Activated CD4-positive, alpha-beta T cell treated with anti-CD3 and anti-CD28 coated beads, Interleukin-2, Interleukin-4, amounts not matched to agents 100 ng/mL and 50 ng/mL, durations not matched to agents 16 hours and 8 hours (primary cell): Measurements from ENCODE around the gene NR6A1.

ENCODE experiments used
- DNase-seq: peaks from one replicate; pipeline ENCODE4 v3.0.0-alpha.2; 2020; ENCODE audit warnings: low spot score

Gene NR6A1

GRCh38 chr9:124723352-124723751 lies 47.8 kb downstream of the NR6A1 start:
- DNase-seq: no peak

GRCh38 chr9:124721109-124721906 lies 49.8 kb downstream of the NR6A1 start:
- no peak for DNase-seq

- DNase-seq: no peak
Observed at GRCh38 chr9:124720429-124721108, 50.5 kb downstream of the NR6A1 start.

DNA sequence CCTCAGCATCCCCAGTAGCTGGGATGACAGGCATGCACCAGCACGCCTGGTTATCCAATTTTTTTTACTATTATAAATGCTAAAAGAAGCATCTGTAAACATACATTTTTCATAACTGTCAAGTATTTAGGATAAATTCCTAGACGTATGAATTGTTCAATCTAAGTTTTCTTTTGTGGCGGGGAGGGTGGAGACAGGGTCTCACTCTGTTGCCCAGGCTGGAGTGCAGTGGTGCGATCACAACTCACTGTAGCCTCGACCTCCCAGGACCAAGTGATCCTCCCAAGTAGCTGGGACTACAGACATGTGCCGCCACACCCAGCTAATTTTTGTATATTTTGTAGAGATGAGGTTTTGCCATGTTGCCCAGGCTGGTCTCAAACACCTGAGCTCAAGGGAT lies 52.2 kb downstream of the NR6A1 start:
- no peak for DNase-seq

- no peak for DNase-seq
Observed at GRCh38 chr9:124717597-124717996, 53.5 kb downstream of the NR6A1 start.

GRCh38 chr9:124716808-124717207 lies 54.3 kb downstream of the NR6A1 start:
- DNase-seq: peak; percentile 41

DNA sequence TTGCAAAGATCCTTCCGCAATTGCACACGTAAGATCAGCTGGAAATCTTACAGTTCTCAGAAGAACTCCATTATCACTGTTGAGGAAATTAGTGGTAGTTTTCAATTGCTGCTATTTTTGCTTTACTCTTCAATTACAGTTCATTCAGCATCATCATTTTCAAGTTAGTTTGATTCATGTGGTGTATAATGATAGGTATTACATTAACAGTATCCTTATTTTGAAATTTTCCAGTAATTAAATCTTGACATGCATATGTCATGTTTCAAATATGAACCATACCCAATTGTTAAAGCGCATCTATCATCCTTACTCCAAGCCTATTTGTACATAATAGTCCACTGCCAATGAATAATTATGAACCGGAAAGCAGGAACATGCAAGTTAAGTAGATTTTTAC lies 60.3 kb downstream of the NR6A1 start:
- DNase-seq: no peak

DNA sequence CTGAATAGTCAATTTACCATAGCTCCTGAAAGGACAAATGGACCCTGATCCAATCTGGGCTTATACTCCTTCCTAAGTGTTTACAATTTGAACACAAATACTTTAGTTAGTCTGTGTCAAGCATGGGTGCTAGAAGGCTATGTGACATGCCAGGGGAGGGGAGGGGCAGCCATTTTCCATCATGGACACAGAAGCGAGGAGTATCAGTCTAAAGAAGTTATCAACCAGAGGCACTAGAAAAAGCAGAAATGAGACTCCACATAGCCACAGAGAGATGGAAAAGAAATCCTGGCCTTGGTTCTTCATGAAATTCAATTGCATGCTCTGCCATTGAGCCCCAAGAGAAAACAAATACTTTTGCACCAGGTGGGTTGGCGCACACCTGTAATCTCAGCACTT lies 61.8 kb downstream of the NR6A1 start:
- no peak for DNase-seq

- DNase-seq: no peak
Observed at GRCh38 chr9:124708633-124709291, 62.3 kb downstream of the NR6A1 start.

DNA sequence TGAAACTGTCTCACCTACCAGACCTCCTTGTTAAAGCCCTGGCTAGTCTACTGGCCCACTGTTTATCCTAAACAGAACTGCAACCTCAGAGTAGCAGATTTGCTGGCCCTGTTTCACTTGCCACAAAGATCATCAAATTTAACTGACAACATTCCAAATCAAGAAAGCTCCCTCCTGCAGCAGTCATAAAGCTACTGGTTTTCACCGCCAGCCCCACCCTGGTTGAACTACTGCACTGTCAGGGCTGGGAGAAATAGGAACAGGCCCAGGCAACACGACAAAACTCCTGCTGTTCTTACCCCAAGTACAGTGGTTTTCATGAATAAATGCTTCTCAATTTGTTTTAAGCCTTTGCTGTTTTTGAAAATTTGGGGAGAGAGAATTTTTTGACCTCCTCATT lies 63.0 kb downstream of the NR6A1 start:
- DNase-seq: no peak

DNA sequence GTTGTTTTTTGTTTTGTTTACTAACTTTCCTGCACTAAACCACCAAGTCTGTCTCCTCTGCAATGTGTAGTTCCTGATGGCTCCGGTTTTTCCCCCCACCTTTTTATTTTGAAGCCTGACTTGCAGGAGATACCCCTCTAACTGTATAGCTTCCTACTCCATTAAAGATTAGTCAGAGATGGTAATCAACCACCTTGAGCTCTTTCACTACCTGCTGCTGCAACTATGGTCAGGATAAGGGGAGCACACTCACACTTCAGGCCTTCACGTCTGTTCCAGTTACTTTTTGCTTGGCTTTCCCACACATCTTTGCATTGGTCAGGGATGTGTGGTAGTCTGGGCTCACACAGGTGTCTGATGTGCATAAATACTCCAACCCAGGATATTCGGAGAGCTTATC lies 63.4 kb downstream of the NR6A1 start:
- DNase-seq: no peak

DNA sequence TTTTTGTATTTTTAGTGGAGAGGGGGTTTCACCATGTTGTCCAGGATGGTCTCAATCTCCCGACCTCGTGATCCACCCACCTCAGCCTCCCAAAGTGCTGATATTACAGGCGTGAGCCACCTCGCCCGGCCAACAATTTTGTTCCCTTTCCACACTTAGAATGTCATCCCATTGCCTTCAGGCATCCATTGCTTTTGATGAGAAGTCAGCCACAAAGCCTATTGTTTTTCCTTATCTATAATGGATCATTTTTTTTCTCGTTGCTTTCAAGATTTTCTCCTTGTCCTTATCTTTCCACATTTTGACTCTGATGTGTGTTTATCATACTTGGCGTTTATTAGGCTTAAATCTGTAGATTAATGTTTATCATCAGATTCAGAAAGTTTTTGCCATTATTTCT lies 64.4 kb downstream of the NR6A1 start:
- no peak for DNase-seq

DNA sequence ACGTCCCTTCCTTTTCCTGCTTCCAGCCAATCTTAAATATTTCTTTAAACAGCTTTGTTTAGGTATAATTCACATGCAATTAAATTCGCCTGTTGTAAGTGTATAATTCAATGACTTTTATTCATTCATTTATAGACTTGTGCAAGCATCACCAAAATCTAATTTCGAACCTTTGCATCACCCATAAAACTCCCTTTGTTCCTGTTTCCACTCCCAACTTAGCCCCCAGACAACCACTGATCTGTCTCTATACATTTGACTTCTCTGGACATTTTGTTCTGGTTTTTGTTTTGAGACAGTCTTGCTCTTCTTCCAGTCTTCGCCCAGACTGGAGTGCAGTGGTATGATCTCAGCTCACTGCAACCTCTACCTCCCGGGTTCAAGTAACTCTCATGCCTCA lies 71.5 kb downstream of the NR6A1 start:
- no peak for DNase-seq

GRCh38 chr9:124698265-124698664 lies 72.8 kb downstream of the NR6A1 start:
- no peak for DNase-seq

GRCh38 chr9:124697326-124698200 lies 73.5 kb downstream of the NR6A1 start:
- DNase-seq: no peak

DNA sequence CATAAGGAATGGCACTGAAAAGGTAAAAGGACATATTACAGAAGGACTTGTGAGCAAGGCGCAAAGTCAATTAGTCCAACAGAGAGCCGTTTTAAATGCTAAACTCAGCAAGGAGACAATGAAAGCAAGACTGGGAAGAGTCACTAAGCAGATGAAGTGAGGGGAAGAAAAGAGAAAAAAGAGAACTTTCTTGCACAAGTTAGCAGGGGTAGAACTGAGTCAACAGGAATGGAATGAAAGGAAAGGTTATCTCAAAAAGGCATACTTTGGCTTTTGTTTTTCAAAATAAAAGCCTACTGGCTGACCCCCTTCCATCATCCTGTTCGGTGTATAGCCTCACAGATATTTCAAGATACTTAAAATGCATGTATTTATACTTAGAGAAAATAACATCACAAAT lies 75.0 kb downstream of the NR6A1 start:
- DNase-seq: no peak

DNA sequence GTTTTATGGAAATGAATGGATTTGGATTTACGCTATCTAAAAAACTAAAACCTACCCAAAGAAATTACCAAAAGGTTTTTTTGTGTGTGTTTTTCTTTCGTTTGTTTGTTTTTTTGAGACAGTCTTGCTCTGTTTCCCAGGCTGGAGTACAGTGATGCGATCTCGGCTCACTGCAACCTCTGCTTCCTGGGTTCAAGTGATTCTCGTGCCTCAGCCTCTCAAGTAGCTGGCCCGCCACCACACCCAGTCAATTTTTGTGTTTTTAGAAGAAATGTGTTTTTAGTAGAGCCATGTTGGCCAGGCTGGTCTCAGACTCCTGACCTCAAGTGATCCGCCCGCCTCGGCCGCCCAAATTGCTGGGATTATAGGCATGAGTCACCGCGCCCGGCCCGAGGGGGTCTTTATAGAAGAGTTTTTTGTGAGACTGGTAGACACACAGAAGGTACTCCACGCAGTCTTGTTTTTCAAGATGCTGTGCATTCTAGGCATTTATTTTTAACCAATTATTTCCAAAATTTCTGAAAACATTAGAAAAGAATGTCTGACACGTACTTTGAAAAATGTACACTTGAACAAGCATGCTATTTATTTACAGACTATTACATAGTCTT lies 75.7 kb downstream of the NR6A1 start:
- DNase-seq: no peak

- no peak for DNase-seq
Observed at GRCh38 chr9:124694414-124695279, 76.5 kb downstream of the NR6A1 start.

- no peak for DNase-seq
Observed at GRCh38 chr9:124693403-124693802, 77.7 kb downstream of the NR6A1 start.

DNA sequence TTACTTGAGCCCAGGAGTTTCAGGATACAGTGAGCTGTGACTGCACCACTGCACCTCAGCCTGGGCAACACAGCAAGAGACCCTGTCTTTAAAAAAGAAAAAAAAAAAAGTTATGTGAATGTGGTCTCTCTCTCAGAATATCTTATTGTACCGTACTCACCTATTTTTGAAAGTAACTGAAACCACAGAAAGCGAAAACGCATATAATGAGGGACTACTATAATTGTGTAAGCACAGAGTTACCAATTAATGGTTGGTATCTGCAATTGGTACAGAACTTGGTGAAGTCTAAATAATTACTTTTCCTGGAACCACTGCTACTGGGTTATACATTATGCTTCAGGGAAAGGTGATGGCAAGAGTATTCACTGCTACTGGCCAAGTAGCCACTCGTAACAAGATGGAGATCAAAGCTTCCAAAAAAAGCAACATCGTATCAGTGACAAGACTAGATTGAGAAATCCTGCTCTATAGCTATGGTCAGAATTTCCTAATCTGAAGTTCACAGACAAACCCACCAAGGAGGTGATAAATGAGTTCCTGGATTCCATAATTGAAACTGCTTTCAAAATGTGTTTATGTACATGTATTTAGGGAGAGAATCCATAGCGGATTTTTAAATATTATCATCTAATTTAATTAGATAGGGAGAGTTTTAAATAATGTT lies 82.7 kb downstream of the NR6A1 start:
- no peak for DNase-seq
